ENCODE measurements around the gene KCNIP3.
"Not testable (repeated sequence)": the region's sequence is repeated elsewhere in the genome, so short reads cannot be mapped to it uniquely, and the experiment has no call there.

KCNIP3 gene

DNA sequence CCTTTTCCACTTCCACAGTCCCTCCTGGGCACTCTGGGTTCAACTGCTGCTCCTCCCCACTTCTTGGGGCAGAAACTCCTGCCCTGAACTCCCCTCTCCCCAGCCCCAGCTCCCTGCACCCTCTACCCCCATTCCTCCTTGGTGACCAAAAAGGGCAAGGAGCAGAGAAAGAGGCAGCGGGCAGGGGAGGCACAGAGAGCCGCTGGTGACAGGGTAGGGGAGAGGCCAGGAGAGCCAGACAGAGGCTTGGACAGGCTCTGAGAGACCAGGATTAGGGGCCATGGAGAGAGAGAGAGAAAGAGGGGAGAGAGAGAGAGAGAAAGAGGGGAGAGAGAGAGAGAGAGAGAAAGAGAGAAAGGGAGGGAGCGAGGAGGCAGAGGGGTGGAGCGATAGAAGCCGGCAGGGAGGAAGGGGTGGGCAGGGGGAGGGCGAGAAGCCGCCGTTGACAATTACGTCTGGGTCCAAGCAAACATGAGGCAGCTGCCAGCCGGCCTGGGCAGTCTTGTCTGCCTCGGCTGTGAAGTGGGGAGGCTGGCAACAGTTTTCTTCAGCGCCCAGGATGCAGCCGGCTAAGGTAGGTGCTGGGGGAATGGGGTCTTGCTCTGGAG lies at the start of gene KCNIP3:
Gene KCNIP3 (plus strand): TSS at position 468 of the 608 bp plus-strand sequence. CDS start 92 bp downstream, at position 560.
- DNase-seq: no peak

GRCh38 chr2:95258271-95258670 lies 38.9 kb upstream of the KCNIP3 start:
- DNase-seq: no peak

- no peak for DNase-seq
Measured at GRCh38 chr2:95260028-95261023, 36.8 kb upstream of the KCNIP3 start.

DNA sequence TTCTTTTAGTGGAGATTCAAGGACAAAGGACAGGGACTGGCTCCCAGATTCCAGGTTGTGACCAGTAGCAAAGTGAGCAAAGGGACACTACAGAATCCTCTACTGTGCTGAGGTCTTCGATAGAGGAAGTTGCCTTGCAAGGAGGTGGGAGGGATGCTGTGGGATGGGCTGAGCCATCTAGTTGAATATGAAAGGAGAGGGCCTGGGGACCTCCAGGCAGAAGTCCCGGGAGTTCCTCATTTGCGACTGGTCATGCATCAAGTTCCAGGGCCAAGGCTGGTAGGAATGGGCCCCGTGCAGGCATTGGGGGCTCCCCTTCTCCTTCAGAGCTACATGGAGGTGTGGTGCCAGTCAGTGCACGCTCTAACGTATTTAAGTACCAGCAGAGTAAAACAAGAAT lies 35.5 kb upstream of the KCNIP3 start:
- DNase-seq: no peak

- no peak for DNase-seq
Measured at GRCh38 chr2:95262896-95263542, 34.1 kb upstream of the KCNIP3 start.

GRCh38 chr2:95264624-95265023 lies 32.5 kb upstream of the KCNIP3 start:
- no peak for DNase-seq

- DNase-seq: no peak
Measured at GRCh38 chr2:95265182-95265581, 32.0 kb upstream of the KCNIP3 start.

GRCh38 chr2:95266781-95267430 lies 30.2 kb upstream of the KCNIP3 start:
- no peak for DNase-seq

DNA sequence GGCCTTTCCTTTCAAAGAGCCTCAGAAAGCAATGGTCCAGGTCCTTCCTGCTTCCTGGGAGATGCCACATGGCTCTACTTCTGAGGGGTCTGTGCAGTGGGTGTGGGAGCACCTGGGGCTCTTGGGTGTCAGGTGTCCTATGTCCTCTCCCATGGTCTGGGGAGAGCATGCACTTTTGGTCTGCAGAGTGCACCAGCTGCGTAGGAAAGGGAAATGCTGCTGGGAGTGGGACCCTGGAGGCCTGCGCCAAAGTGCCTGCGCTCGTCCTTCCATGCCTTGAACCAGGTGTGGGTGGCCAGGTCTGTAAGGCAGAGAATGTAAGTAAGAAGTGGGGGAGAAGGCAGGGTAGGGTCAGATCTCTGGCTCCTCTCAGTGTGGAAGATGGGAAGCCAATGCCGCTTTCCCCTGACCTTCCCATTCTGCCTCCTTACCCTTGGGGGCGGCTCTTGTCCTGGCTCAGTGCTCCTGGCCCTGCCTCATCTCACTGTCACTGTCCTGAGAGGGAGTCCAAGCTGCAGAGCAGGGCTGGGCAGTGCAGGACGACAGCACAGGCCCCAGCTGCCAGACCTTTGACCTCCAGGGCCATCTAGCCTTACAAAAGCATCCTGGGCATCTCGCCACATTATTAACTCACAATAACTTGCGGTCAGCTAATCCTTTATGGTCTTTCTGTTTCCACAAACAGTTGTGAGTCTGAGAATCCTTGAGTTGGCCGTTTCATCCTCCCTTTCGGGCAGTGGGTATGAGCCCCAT lies 29.5 kb upstream of the KCNIP3 start:
- no peak for DNase-seq

GRCh38 chr2:95268211-95269035 lies 28.7 kb upstream of the KCNIP3 start:
- no peak for DNase-seq

- no peak for DNase-seq
Measured at GRCh38 chr2:95269036-95269680, 28.0 kb upstream of the KCNIP3 start.

DNA sequence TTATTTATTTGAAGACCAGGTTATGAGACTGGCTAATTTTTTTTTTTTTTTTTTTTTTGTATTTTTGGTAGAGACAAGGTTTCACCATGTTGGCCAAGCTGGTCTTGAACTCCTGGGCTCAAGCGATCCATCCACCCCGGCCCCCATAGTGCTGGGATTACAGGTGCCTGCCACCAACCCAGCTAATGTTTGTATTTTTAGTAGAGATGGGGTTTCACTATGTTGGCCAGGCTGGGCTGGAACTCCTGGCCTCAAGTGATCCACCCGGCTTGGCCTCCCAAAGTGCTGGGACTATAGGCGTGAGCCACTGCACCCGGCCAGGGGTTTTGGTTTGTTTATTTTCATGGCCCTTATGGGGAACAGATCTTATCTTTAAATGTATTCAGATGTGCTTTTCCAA lies 27.4 kb upstream of the KCNIP3 start:
- not testable (repeated sequence) for DNase-seq

DNA sequence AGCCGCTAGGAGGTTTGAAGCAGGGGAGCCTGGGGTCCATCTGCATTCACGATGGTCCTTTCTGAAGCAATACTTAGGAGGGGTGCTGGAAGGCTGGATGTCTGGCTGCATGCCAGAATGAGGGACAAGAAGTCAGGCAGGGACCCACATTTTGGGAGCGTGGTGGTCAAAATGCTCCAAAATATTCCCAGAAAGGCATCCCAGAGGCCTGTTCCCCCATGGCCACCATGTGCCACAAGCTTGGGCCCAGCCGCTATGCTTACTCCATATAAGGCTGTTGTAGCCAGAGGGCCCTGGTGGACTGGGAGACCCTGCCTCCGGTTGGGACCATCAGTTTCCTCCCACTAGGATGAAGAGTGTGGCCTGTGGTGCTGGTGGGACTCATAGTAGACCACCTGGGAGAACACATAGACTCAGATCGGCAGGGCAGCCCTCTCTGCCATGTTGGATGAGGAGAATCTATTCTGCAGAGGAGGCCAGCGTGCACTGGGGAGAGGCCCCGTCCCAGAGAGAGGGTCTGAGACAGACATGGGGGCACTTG lies 26.5 kb upstream of the KCNIP3 start:
- no peak for DNase-seq

DNA sequence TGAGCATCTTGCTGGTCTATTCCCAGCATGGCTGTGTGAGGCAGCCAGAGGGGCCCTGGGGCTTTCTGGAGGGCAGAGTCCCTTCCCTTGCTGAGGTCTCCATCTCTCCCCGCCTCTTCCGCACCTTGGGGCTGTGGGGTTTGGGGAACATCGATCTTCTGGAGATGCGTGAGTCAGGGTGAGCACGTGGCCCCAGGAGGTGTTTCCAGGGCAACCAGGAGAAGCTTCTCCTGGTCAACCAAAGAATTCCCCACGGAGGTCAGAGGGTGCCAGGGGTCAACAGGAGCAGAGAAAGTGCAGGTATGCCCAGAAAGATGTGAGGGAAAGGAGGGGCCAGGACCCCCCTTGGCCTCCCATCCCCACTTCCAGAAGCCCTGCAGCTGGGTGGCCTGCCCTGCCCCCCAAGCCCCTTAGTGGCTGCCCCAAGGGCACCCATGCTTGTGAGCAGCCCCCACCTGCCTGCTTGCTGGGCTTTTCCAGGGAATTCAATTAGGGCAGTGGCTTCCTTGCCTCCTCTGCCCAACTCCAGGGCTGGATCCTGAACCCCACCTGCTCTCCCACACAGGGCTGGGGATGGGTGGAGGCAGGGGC lies 25.7 kb upstream of the KCNIP3 start:
- DNase-seq: no peak

GRCh38 chr2:95272299-95272751 lies 24.8 kb upstream of the KCNIP3 start:
- DNase-seq: no peak

DNA sequence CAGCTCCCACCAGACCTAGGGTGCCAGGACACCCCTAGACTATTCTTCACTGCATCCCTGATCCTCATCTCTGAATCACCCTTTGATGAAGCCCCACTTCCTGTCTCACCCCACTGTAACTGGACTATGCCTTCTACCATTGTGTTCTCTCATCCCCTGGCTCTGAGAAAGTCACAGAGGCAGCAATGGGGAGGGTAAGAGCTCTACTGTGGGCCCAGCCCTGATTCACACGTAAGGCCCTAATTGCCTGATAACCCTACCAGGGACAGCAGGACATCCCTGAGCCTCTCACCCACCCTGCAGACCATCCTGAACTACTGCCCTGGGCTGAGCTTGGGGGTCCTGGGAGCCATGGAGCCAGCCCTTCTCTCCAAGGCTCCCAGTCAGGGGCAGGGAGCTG lies 24.4 kb upstream of the KCNIP3 start:
- no peak for DNase-seq

DNA sequence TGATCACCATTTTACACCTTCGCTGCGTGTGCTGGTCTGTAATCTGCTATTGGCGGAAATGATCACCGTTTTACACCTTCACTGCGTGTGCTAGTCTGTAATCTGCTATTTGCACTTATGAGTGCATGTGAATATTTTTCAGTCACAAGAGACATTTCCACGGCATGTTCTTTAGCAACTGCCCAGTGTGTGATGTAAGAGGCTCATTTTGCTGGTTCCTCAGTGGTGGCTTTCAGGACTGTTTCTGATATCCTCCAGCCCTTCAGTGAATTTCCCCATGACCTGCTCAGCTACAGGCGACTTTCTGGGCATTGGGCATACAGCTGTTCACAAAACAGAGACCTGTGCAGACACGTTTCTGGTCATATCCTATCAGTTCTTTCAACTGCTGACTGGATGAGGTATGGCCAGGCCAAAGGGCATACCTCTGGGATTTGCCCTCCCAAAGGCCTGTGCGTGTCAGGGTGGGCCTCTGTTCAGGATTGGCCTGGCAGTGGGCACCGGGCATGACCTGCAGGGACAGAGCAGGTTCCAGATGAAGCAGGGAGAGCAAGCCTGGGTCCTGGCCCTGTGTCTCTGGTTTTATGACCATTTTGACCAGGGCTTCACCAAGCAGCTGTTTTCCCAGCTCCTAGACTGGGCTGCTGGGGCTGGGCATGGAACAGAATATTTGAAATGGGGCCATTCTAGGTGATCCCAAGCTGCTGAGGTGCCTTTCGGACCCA lies 23.4 kb upstream of the KCNIP3 start:
- no peak for DNase-seq

- DNase-seq: no peak
Measured at GRCh38 chr2:95274291-95275150, 22.6 kb upstream of the KCNIP3 start, which contains the start of gene PROM2. Gene PROM2, plus strand, starts transcription at chr2:95274449. Its CDS starts 137 bp downstream, at chr2:95274586.
